Measurements from ENCODE around the gene POU3F4.

POU3F4 gene

GRCh38 chrX:83508006-83508405 lies at the start of gene POU3F4:
POU3F4 (plus strand) TSS chrX:83508290; CDS start chrX:83508325, 35 bp downstream.
- DNase-seq (ENCODE audit: low spot score) = peak; percentile 50

DNA sequence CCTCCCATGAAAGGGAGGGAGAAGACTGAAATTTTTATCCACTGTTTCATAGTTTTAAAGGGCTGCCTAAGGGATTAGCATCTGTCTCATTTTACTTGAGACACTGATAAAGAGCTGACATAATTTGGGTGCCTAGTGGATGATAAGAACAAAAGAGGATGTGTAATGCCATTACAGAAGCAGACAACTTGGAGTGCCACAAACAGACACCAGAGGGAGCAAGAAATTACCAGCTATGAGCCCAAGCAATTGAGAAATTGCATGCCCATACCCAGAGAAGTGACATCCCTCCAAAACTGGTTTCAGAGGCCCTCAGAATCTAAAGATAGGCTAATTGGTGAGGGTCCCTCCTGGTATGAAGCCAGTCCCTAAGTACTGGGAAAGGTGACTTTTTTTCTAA lies 38.5 kb upstream of the POU3F4 start:
- peak; percentile 32 for DNase-seq (ENCODE audit: low spot score)

GRCh38 chrX:83495898-83496297 lies 12.2 kb upstream of the POU3F4 start:
- DNase-seq (ENCODE audit: low spot score) = no peak

- DNase-seq (ENCODE audit: low spot score) = no peak
Observed at GRCh38 chrX:83501003-83501402, 7.1 kb upstream of the POU3F4 start.

GRCh38 chrX:83501530-83501929 lies 6.6 kb upstream of the POU3F4 start:
- DNase-seq (ENCODE audit: low spot score) = no peak

GRCh38 chrX:83504721-83505479 lies 3.2 kb upstream of the POU3F4 start:
- no peak for DNase-seq (ENCODE audit: low spot score)

DNA sequence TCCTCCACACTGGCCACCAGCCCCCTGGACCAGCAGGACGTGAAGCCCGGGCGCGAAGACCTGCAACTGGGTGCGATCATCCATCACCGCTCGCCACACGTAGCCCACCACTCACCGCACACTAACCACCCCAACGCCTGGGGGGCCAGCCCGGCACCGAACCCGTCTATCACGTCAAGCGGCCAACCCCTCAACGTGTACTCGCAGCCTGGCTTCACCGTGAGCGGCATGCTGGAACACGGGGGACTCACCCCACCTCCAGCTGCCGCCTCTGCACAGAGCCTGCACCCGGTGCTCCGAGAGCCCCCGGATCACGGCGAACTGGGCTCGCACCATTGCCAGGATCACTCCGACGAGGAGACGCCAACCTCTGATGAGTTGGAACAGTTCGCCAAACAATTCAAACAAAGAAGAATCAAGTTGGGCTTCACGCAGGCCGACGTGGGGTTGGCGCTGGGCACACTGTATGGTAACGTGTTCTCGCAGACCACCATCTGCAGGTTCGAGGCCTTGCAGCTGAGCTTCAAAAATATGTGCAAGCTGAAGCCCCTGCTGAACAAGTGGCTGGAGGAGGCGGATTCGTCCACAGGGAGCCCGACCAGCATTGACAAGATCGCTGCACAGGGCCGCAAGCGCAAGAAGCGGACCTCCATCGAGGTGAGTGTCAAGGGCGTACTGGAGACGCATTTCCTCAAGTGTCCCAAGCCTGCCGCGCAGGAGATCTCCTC lies 600 bp downstream of the POU3F4 start:
- no peak for DNase-seq (ENCODE audit: low spot score)

DNA sequence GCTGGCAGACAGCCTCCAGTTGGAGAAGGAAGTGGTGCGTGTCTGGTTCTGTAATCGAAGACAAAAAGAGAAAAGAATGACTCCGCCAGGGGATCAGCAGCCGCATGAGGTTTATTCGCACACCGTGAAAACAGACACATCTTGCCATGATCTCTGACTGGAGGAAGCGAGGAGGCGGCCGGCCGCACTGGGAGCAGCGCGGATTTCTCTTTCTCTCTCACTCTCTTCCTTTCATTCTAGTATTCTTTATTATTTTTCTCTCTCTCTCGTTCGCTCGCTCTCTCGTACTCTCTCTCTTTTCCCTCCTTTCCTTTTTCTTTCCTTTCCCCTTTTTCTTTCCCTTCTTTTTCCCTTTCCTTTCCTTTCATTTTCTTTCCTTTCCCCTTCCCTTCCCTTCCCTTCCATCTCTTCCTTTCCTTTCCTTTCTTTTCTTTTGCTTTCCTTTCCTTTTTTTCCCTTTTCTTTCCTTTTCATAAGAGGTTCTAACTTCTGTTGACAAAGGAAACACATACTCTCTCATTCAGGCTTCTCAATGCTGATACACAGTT lies 1.2 kb downstream of the POU3F4 start:
- DNase-seq (ENCODE audit: low spot score) = no peak

DNA sequence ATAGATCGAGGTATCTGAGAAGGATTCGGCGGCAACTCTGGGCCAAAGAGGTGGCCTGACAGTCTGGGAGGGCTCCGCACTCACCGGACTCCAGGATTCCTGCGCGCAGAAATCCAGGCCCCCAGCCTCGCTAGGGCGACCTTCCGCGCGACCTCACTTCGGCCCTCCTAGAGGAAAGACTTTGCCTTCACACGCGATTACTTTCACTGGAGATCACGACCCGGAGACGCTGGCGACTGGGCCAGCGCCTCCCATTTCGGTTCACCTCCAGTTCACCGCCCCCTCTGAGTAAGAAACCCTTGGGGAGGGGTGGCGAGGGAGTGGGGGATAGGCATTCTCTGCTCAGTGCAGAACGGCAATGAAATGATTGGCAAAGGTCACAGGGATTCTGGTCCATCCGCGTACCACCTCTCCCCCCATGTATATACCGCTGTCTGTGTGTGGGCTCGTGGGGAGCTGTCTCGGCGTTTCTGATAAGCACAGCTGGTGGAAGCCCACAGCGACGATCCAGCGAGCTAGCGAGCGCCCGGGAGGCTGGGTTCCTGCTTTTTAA lies 2.5 kb downstream of the POU3F4 start:
- DNase-seq (ENCODE audit: low spot score) = no peak

- no peak for DNase-seq (ENCODE audit: low spot score)
Observed at GRCh38 chrX:83511208-83511607, 3.1 kb downstream of the POU3F4 start.

DNA sequence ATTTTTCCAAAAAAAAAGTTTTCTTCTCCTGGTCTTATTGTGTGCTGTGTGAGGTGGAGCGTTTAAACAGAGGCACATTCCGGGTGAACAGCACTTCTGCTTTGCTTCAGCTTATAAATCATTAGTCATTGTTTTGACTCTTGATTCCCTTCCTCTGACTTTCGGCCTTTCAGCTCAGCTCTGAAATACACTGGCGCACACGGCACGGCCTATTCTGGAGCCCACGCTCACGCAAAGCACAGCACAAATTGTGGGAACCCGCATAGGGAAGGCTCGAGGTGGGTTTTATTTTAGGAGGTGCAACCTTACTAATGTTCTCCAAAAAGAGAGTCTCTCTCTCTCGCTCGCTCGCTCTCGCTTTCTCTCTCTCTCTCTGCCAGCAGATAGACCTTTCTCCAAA lies 4.0 kb downstream of the POU3F4 start:
- no peak for DNase-seq (ENCODE audit: low spot score)

DNA sequence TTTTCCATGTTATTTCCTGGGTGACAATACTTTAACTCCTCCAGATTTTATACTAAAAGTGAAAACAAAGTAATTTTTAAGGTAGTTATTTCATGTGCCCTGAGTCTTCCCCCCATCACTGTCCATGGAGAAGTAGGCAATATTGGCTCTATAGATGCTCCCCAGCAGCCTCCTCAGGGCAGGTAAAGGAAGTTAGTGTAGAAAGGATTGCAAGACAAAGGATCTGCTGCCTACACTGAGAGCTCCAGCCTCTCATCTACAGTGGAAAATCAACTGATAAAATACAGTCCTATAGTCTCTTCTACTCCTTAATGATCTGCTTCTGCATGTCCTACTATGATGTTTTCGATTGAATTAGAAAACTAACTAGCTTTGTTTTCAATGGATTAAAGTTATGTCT lies 8.5 kb downstream of the POU3F4 start:
- DNase-seq (ENCODE audit: low spot score) = no peak

DNA sequence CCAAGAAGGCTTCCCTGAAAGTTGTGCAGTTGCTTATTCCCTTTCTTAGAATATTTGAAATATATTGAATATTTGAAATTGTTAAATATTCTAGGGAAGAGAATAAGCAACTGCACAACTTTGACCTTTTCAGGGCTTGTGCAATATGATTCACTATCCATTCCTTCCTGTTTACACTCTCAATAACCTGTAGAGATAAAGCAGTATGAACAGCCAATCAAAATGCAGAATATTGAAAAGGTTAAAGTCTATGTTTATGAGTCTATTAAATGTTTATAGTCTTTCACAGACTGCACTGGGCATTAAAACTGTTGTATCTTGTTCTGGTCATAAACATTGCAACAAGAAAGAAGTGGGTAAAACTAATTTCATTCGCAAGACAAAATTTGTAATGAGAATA lies 13.8 kb downstream of the POU3F4 start:
- no peak for DNase-seq (ENCODE audit: low spot score)

- no peak for DNase-seq (ENCODE audit: low spot score)
Observed at GRCh38 chrX:83529950-83530349, 21.9 kb downstream of the POU3F4 start.

GRCh38 chrX:83535417-83536196 lies 27.5 kb downstream of the POU3F4 start:
- peak; percentile 5 for DNase-seq (ENCODE audit: low spot score)

All from pons (tissue), 1 donor.